Testis (tissue), 2 donors: Measurements from ENCODE around the gene AOAH.
"Not testable (repeated sequence)": the region's sequence is repeated elsewhere in the genome, so short reads cannot be mapped to it uniquely, and the experiment has no call there.

ENCODE experiments used
- CTCF ChIP-seq, 3 experiments: fragments of 450-650 bp in 2 of 3; fragments of 200-600 bp in 1 of 3; sonication (generic) in 1 of 3; IDR thresholded peaks; one replicate each; pipeline ENCODE4 v1.5.1; 2016 to 2019; ENCODE audit warnings: antibody characterized with exemption in 3 of 3, mild to moderate bottlenecking in 2 of 3, moderate library complexity in 1 of 3
- POLR2A ChIP-seq: fragments of 450-650 bp; IDR thresholded peaks from one replicate; pipeline ENCODE4 v1.6.1; 2017; ENCODE audit warnings: antibody characterized with exemption, mild to moderate bottlenecking, moderate library complexity

DNA sequence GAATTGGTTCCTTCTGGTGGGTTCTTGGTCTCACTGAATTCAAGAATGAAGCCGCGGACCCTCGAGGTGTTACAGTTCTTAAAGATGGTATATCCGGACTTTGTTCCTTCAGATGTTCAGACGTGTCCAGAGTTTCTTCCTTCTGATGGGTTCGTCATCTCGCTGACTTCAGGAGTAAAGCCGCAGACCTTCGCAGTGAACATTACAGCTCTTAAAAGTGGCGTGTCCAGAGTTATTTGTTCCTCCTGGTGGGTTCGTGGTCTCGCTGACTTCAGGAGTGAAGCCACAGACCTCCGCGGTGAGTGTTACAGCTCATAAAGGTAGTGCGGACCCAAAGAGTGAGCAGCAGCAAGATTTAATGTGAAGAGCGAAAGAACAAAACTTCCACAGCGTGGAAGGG, 220.1 kb downstream of the AOAH start:
- not testable (repeated sequence) for TF ChIP-seq CTCF (IDR thresholded peaks at IDR 0.05); POLR2A
